ENCODE measurements around the gene COMMD6. TPM values are rescaled to one million over a fixed set of nuclear protein-coding genes. Genes with fewer than 3 reads are reported as not detected.

Gene COMMD6
- total and polyA plus RNA-seq, 2 of the 13 experiments (the other 11 are each of a cell fraction or from before 2014, with no cell fraction given): 97.0 to 164 TPM

- TF ChIP-seq ZNF275 (CRISPR knock-in tag; IDR thresholded peaks at IDR 0.05; ENCODE audit: borderline replicate concordance) (peak; percentile 42; the same call in 1 of the 2 replicates), CREB3 (CRISPR knock-in tag; IDR thresholded peaks at IDR 0.05) (0 out of 2 replicates have a peak, but pooled peaks have one; percentile 58), IRF2 (CRISPR knock-in tag; IDR thresholded peaks at IDR 0.05) (peak; percentile 44; the same call in 1 of the 2 replicates), IRF9 (CRISPR knock-in tag; IDR thresholded peaks at IDR 0.05; ENCODE audit: borderline replicate concordance) (peak; percentile 26; the same call in 1 of the 2 replicates), RBAK (CRISPR knock-in tag; IDR thresholded peaks at IDR 0.05) (no peak), TEAD3 (CRISPR knock-in tag; optimal IDR thresholded peaks at IDR 0.05; ENCODE audit: borderline replicate concordance) (peak; percentile 22), RCOR2 (CRISPR knock-in tag; IDR thresholded peaks at IDR 0.05) (no peak), STAT6 (CRISPR knock-in tag; IDR thresholded peaks at IDR 0.05; ENCODE audit: borderline replicate concordance) (no peak), GTF3A (CRISPR knock-in tag; conservative IDR thresholded peaks at IDR 0.05) (no peak), MIER3 (CRISPR knock-in tag; IDR thresholded peaks at IDR 0.05; ENCODE audit: borderline replicate concordance) (no peak), ZBTB25 (CRISPR knock-in tag; IDR thresholded peaks at IDR 0.05) (no peak), GATAD1 (CRISPR knock-in tag; IDR thresholded peaks at IDR 0.05) (peak; percentile 78), CSRNP1 (CRISPR knock-in tag; IDR thresholded peaks at IDR 0.05) (no peak), ISX (CRISPR knock-in tag; conservative IDR thresholded peaks at IDR 0.05) (no peak), CREB1 (IDR thresholded peaks at IDR 0.05) (peak; percentile 18; the same call in 1 of the 2 replicates), CREB1 (CRISPR knock-in tag; IDR thresholded peaks at IDR 0.05) (peak; percentile 50; the same call in 1 of the 2 replicates), DPF2 (CRISPR knock-in tag; IDR thresholded peaks at IDR 0.05; ENCODE audit: borderline replicate concordance, low read depth) (no peak), GABPB1 (CRISPR knock-in tag; IDR thresholded peaks at IDR 0.05) (peak; percentile 92), ATF3 (CRISPR knock-in tag; IDR thresholded peaks at IDR 0.05) (no peak)
These were observed at the start of gene COMMD6 (continued) for GRCh38 chr13:75537401-75538365.

Measured in HepG2 (cell line).